CD14-positive monocyte (primary cell): ENCODE data around the gene FAM107B. TPM values are rescaled to one million over a fixed set of nuclear protein-coding genes. Genes with fewer than 3 reads are reported as not detected.
"Not testable (repeated sequence)": the region's sequence is repeated elsewhere in the genome, so short reads cannot be mapped to it uniquely, and the experiment has no call there.

ENCODE experiments used
- DNase-seq, 3 donors: peaks; one replicate each; pipeline ENCODE4 v3.0.0-alpha.2; 2011 to 2022
- H2AFZ ChIP-seq: 2 replicates; pipeline ENCODE4 v1.6.0; 2012; ENCODE audit warnings: mild to moderate bottlenecking, low read depth, low read length, inconsistent platforms; ENCODE audit not compliant: insufficient read depth, poor library complexity, severe bottlenecking
- H3K27ac ChIP-seq, 2 donors: 1 replicate in 1 of 2; 2 replicates in 1 of 2; pipeline ENCODE4 v1.5.1; 2012 to 2013; ENCODE audit warnings: low read length in 2 of 2, control low read depth in 1 of 2, inconsistent platforms in 1 of 2, low read depth in 1 of 2, mild to moderate bottlenecking in 1 of 2
- H3K27me3 ChIP-seq, 2 donors: one replicate each; pipeline versions ENCODE4 v1.6.0 to v1.6.1; 2011 to 2013; ENCODE audit warnings: low read length in 2 of 2; ENCODE audit not compliant: control insufficient read depth in 2 of 2, insufficient read depth in 2 of 2
- H3K36me3 ChIP-seq, 2 donors: replicated peaks in 1 of 2; 1 replicate in 1 of 2; 2 replicates in 1 of 2; pipeline versions ENCODE4 v1.5.1 to v1.6.1; 2012 to 2013; ENCODE audit warnings: low read length in 2 of 2, control low read depth in 1 of 2, inconsistent platforms in 1 of 2, mild to moderate bottlenecking in 1 of 2; ENCODE audit not compliant: insufficient read depth in 2 of 2, control insufficient read depth in 1 of 2
- H3K4me1 ChIP-seq, 2 donors: 1 replicate in 1 of 2; 2 replicates in 1 of 2; pipeline versions ENCODE4 v1.5.1 to v1.6.1; 2012 to 2013; ENCODE audit warnings: low read length in 2 of 2, control low read depth in 1 of 2, inconsistent platforms in 1 of 2, mild to moderate bottlenecking in 1 of 2, moderate library complexity in 1 of 2; ENCODE audit not compliant: insufficient read depth in 2 of 2, control insufficient read depth in 1 of 2
- H3K4me2 ChIP-seq: replicated peaks from 2 replicates; pipeline ENCODE3; 2012; ENCODE audit warnings: low read length, moderate library complexity, mild to moderate bottlenecking; ENCODE audit not compliant: poor library complexity, severe bottlenecking; ENCODE audit errors: extremely low read depth
- H3K4me3 ChIP-seq, 3 experiments: fragments of 200-600 bp in 1 of 3; sonication (generic) in 1 of 3; replicated peaks in 1 of 3; 1 replicate in 2 of 3; 2 replicates in 1 of 3; pipeline ENCODE4 v1.5.1; 2011 to 2013; ENCODE audit warnings: low read length in 3 of 3, mild to moderate bottlenecking in 3 of 3, control low read depth in 2 of 3, low read depth in 2 of 3, inconsistent platforms in 1 of 3, moderate library complexity in 1 of 3
- H3K79me2 ChIP-seq: 2 replicates; pipeline ENCODE4 v1.6.0; 2012; ENCODE audit warnings: mild to moderate bottlenecking, control low read depth, inconsistent platforms, low read length, moderate library complexity; ENCODE audit not compliant: insufficient read depth
- H3K9ac ChIP-seq: 2 replicates; pipeline ENCODE4 v1.6.0; 2017; ENCODE audit warnings: low read length, mild to moderate bottlenecking; ENCODE audit not compliant: insufficient read depth, poor library complexity, severe bottlenecking
- H3K9me3 ChIP-seq, 2 donors: replicated peaks in 1 of 2; 1 replicate in 1 of 2; 2 replicates in 1 of 2; pipeline versions ENCODE4 v1.5.1 to v1.6.1; 2012 to 2013; ENCODE audit warnings: low read length in 2 of 2, control low read depth in 1 of 2; ENCODE audit not compliant: control insufficient read depth in 1 of 2, insufficient read depth in 1 of 2
- H4K20me1 ChIP-seq: 2 replicates; pipeline ENCODE4 v1.6.0; 2012; ENCODE audit warnings: mild to moderate bottlenecking, low read length, control low read depth, moderate library complexity; ENCODE audit not compliant: insufficient read depth
- H3K27ac Mint-ChIP-seq, 7 donors: one replicate each; pipeline ENCODE4 v1.8.0; 2020; ENCODE audit warnings: mild to moderate bottlenecking in 7 of 7, mixed read lengths in 7 of 7, moderate library complexity in 6 of 7, inconsistent platforms in 2 of 7
- H3K27me3 Mint-ChIP-seq, 3 donors: one replicate each; pipeline ENCODE4 v1.8.0; 2021 to 2022; ENCODE audit warnings: low read depth in 3 of 3, mild to moderate bottlenecking in 3 of 3, mixed read lengths in 3 of 3, moderate library complexity in 3 of 3, inconsistent platforms in 1 of 3
- H3K36me3 Mint-ChIP-seq, 2 donors: one replicate each; pipeline ENCODE4 v1.8.0; 2020; ENCODE audit warnings: mixed read lengths in 2 of 2, inconsistent platforms in 1 of 2, mild to moderate bottlenecking in 1 of 2
- H3K4me1 Mint-ChIP-seq: one replicate; pipeline ENCODE4 v1.8.0; 2020; ENCODE audit warnings: mild to moderate bottlenecking, mixed read lengths
- H3K4me3 Mint-ChIP-seq, 2 donors: one replicate each; pipeline ENCODE4 v1.8.0; 2020; ENCODE audit warnings: mild to moderate bottlenecking in 2 of 2, mixed read lengths in 2 of 2, moderate library complexity in 1 of 2
- H3K9me3 Mint-ChIP-seq, 7 donors: one replicate each; pipeline ENCODE4 v1.8.0; 2020 to 2022; ENCODE audit warnings: mixed read lengths in 7 of 7, mild to moderate bottlenecking in 6 of 7, moderate library complexity in 6 of 7, inconsistent platforms in 2 of 7
- CTCF ChIP-seq: fragments of 200-600 bp; IDR thresholded peaks from one replicate; pipeline ENCODE4 v1.8.0; 2022; ENCODE audit warnings: antibody characterized with exemption, mild to moderate bottlenecking
- whole genome bisulfite sequencing: methylation state at CpG from one replicate; pipeline ENCODE4 v1.1.5; 2013; ENCODE audit warnings: missing lambda C conversion rate; ENCODE audit not compliant: insufficient coverage; 5-methylcytosine and 5-hydroxymethylcytosine counted together
- intact Hi-C, 2 donors: fragments of 100-400 bp; cut with micrococcal nuclease; formaldehyde crosslinking; loops; one replicate each; pipeline versions ENCODE4 v1.15.0 to v1.15.1; 2023
- polyA plus RNA-seq, 3 donors: library from polyadenylated mRNA; depleted of rRNA in 1 of 3; unstranded in 2 of 3; stranded (reverse) in 1 of 3; fragments of 300-500 nt in 2 of 3; fragments of >200 nt in 1 of 3; fragmentation: Illumina TruSeq in 2 of 3; gene quantifications; 1 replicate in 2 of 3; 2 replicates in 1 of 3; pipeline ENCODE4 v1.2.3, GENCODE V29; 2012 to 2021

FAM107B gene
- polyA plus RNA-seq, 3 donors, result 27.2 to 68.5 (median 28.4) TPM

- DNase-seq, result peak in 2 of 3 donors; percentile 21 to 34
- Histone ChIP-seq H3K9me3 (no peaks in the 10 kb centered on the region), H3K36me3 (no peaks in the 10 kb centered on the region), H3K27me3 (no peaks in the 10 kb centered on the region), H3K9ac (no peak overlapping the region), H3K79me2 (no peaks in the 10 kb centered on the region), H2AFZ (no peak overlapping the region), H3K4me2 (peak overlapping the region; percentile 36), H4K20me1 (no peaks in the 10 kb centered on the region), H3K27ac (no peak overlapping the region), H3K4me1 (peaks cover 14 to 18% of the 10 kb centered on the region in 2 donors), H3K4me3 (peak overlapping the region in 1 of 3 experiments; percentile 3)
- no peaks in the 10 kb centered on the region for H3K36me3 Mint-ChIP-seq
- H3K4me3 Mint-ChIP-seq, result peak overlapping the region in 1 of 2 donors; percentile 34
- TF ChIP-seq CTCF, result no peak
- H3K27me3 Mint-ChIP-seq, result no peaks in the 10 kb centered on the region
- peaks cover 29% of the 10 kb centered on the region for H3K4me1 Mint-ChIP-seq
- peaks cover 0 to 7% (median 0%) of the 10 kb centered on the region in 7 donors for H3K9me3 Mint-ChIP-seq
- intact Hi-C loops, result no loop called here
- no CpG with 5 or more reads among the region's 7 CpGs for WGBS
- peak overlapping the region; percentile 8 to 74 (median 50) for H3K27ac Mint-ChIP-seq
Observed at GRCh38 chr10:14635043-14635710, 139.5 kb downstream of the FAM107B start.

GRCh38 chr10:14634572-14634971 is 140.1 kb downstream of the FAM107B start:
- H3K9me3 Mint-ChIP-seq, DNase-seq, H3K27me3 Mint-ChIP-seq, H3K79me2 ChIP-seq, H3K36me3 ChIP-seq, H4K20me1 ChIP-seq, H3K36me3 Mint-ChIP-seq, H3K9ac ChIP-seq, H3K27me3 ChIP-seq, H2AFZ ChIP-seq, H3K9me3 ChIP-seq, intact Hi-C loops: not testable (repeated sequence)
- H3K4me1 Mint-ChIP-seq, result peaks cover 25% of the 10 kb centered on the region
- Histone ChIP-seq H3K27ac (peak overlapping the region in 1 of 2 donors; percentile 26), H3K4me3 (peak overlapping the region in 1 of 3 experiments; percentile 3), H3K4me1 (peaks cover 14 to 18% of the 10 kb centered on the region in 2 donors), H3K4me2 (peak overlapping the region; percentile 36)
- 64% methylated on average over 3 of the region's 5 CpGs for WGBS
- H3K27ac Mint-ChIP-seq, result peak overlapping the region in 4 of 7 donors; percentile 50 to 74 (median 60)
- H3K4me3 Mint-ChIP-seq, result peak overlapping the region in 1 of 2 donors; percentile 34
